Small intestine (tissue), 7 donors: Measurements from ENCODE around the gene WDR82. TPM values are rescaled to one million over a fixed set of nuclear protein-coding genes. Genes with fewer than 3 reads are reported as not detected.

Source experiments
- DNase-seq, 2 donors: peaks; one replicate each; pipeline versions ENCODE4 v3.0.0 to v3.0.0-alpha.2; 2013
- FAIRE-seq: peaks from 2 replicates; lab custom pipeline; 2012; peaks lifted over from hg19 to GRCh38; lab: Jason Lieb, UNC
- H3K27ac ChIP-seq, 3 donors: one replicate each; pipeline ENCODE4 v1.5.1; 2013; ENCODE audit warnings: low read length in 2 of 3, mild to moderate bottlenecking in 2 of 3, control low read depth in 1 of 3, inconsistent platforms in 1 of 3, low read depth in 1 of 3, moderate library complexity in 1 of 3
- H3K27me3 ChIP-seq, 3 donors: one replicate each; pipeline ENCODE4 v1.6.1; 2013; ENCODE audit warnings: low read length in 3 of 3, inconsistent platforms in 1 of 3; ENCODE audit not compliant: control insufficient read depth in 3 of 3, insufficient read depth in 3 of 3
- H3K36me3 ChIP-seq, 3 donors: one replicate each; pipeline ENCODE4 v1.6.1; 2013; ENCODE audit warnings: low read length in 3 of 3, inconsistent platforms in 1 of 3, low read depth in 1 of 3, mild to moderate bottlenecking in 1 of 3, moderate library complexity in 1 of 3; ENCODE audit not compliant: control insufficient read depth in 3 of 3, insufficient read depth in 2 of 3
- H3K4me1 ChIP-seq, 3 donors: one replicate each; pipeline ENCODE4 v1.6.1; 2013; ENCODE audit warnings: low read length in 2 of 3, inconsistent platforms in 1 of 3, low read depth in 1 of 3, mild to moderate bottlenecking in 1 of 3, moderate library complexity in 1 of 3; ENCODE audit not compliant: control insufficient read depth in 3 of 3, insufficient read depth in 2 of 3
- H3K4me3 ChIP-seq, 3 donors: one replicate each; pipeline ENCODE4 v1.5.1; 2013; ENCODE audit warnings: low read length in 3 of 3, control low read depth in 1 of 3, inconsistent platforms in 1 of 3, low read depth in 1 of 3, mild to moderate bottlenecking in 1 of 3, moderate library complexity in 1 of 3
- H3K9me3 ChIP-seq, 2 donors: one replicate each; pipeline ENCODE4 v1.6.1; 2013; ENCODE audit warnings: low read depth in 1 of 2, low read length in 1 of 2; ENCODE audit not compliant: control insufficient read depth in 2 of 2, insufficient read depth in 1 of 2
- WGBS, 3 donors: extraction: QIAGEN DNeasy Blood & Tissue Kit; methylation state at CpG; one replicate each; pipeline ENCODE4 v1.1.7; 2013; 5-methylcytosine and 5-hydroxymethylcytosine counted together
- polyA plus RNA-seq, 4 donors: library from polyadenylated mRNA; stranded (reverse) in 3 of 4; unstranded in 1 of 4; fragments of 200-250 nt in 3 of 4; fragments of 120-200 nt in 1 of 4; gene quantifications; one replicate each; pipeline versions ENCODE4 v1.2.1 to v1.2.3, GENCODE V29; 2013
- donor health status: healthy with polysubstance abuse.
- donor health status: control.
- donor health status: control.
- donor health status: Bipolar disorder and iron deficiency.
- donor health status: healthy.

WDR82 gene
- polyA plus RNA-seq, 4 donors = 25.9 to 64.3 (median 36.1) TPM

DNA sequence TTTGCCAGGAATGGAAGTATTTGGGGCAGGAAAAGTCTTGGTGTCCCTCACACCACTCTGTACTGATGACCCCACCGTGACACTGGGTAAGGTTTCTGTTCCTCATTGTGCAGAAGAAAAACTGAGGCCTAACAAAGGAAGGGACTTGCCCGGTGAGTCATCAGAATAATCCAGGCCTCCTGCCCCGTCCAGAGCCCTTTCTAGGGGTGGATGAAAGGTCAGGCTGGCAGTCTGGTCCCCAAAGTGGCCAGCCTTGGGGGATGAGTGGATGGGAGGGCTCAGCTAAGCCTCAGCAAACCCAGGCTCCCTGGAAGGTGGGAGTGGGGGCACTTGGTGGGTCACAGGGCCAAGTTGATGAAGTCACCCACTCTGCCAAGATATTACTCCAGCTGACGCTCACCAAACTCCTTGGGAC lies 35.3 kb upstream of the WDR82 start:
- Histone ChIP-seq H3K36me3 (peaks cover 0 to 48% (median 0%) of the 10 kb centered on the region in 3 donors), H3K4me1 (peaks cover 0 to 13% (median 3%) of the 10 kb centered on the region in 3 donors), H3K4me3 (no peak overlapping the region), H3K27me3 (no peaks in the 10 kb centered on the region), H3K9me3 (no peaks in the 10 kb centered on the region), H3K27ac (peak overlapping the region in 1 of 3 donors; percentile 76)
- DNase-seq = no peak
- 45 to 56% (median 51%) methylated on average over 4 of the region's 4 CpGs for WGBS, 3 donors
- FAIRE-seq = no peak

DNA sequence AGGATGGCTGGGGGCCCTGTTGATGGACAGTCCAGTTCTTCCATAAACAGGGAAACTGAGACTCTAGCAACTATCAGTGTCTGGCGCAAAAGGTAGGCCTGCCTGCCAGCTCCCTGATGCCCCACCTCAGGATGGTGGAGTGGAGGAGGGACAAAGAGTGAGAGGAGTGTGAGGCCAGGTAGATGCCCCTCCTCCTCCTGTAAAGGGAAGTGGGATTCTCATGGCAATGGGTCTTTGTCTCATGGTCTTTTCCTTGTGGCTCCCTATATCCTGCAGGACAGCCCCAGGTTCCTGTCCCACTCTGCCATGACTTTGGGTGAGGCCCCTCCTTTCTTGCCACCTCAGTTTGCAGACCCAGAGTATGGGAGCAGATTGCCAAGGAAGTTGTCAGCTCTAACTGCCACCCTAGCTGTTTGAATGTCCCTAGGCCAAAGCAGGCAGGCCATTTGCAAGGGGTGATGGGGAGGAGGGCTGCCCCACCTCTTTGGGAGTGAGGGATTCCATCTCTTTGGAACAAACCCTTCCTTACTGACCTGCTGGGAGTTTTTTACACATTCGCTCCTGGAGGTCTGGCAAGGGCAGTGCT lies 34.8 kb upstream of the WDR82 start:
- DNase-seq (no peak), FAIRE-seq (no peak)
- Histone ChIP-seq H3K27me3 (no peaks in the 10 kb centered on the region), H3K4me3 (no peak overlapping the region), H3K36me3 (peaks cover 0 to 53% (median 0%) of the 10 kb centered on the region in 3 donors), H3K9me3 (no peaks in the 10 kb centered on the region), H3K27ac (peak overlapping the region in 1 of 3 donors; percentile 65), H3K4me1 (peaks cover 0 to 18% (median 7%) of the 10 kb centered on the region in 3 donors)
- 86 to 95% (median 87%) methylated on average over 2 of the region's 2 CpGs for WGBS, 3 donors

DNA sequence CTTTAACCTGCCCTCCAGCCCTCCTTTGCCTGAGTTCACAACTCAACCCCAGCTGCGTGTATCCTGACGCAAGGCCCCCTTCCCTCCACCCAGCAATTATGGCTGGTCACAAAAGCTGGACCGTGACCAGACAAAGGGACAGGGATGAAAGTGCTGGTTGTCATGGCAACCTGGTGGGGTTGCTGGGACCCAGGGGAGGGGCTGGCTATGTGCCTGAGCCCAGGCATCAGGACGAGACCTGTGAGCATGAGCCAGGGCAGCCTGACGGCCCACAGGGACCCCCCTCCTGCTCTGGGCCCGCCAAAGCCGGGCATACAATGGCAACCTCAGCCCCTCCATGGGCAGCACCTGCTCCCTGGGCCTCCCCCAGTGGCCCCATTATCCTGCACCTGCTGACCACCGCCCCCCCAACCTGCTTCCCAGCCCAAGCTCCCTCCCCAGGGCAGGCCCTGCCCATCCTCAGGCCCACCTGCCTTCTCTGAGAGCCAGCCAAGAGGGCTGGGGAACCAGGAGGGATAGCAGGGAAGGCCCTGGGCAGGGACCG lies 33.2 kb upstream of the WDR82 start:
- H3K4me3 ChIP-seq = no peak overlapping the region

DNA sequence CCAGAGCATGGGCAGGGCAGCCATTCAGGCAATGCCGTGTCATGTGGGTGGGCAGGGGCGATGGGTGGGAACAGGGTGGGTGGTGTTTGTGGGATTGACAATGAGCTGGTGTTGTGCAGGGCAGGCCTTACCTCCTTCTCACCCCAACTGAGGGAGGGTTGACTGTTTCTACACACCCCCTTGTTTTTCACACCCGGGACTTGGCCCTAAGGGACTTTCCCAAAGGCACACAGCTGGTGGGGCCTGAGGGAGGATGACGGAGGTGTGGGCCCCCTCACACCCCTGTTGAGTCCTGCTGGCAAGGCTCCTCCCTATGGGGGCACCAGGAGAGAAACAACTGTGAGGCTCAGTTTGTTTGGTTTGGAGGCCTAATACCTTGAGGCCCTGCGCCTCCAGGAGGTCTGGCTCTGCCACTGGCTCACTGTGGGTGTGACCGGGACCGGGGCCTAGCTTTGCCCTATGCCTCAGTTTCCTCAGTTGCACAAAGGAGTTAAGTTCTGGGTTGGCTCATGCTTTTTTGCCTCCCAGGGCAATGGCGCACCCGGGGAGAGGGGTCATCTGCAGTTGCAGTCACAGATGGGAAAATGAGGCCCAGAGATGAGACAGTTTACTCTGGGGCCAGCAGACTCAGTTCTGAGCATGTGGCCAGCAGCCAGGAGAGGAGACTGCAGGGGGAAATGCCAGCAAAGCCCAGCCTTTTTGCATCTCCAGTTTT lies 32.6 kb upstream of the WDR82 start:
- no peak for DNase-seq
- WGBS, 3 donors = 76 to 87% (median 77%) methylated on average over 9 of the region's 9 CpGs
- FAIRE-seq = no peak
- H3K4me3 ChIP-seq = no peak overlapping the region
- H3K4me1 ChIP-seq = peaks cover 0 to 36% (median 19%) of the 10 kb centered on the region in 3 donors
- H3K27me3 ChIP-seq = no peaks in the 10 kb centered on the region
- H3K36me3 ChIP-seq = peaks cover 0 to 57% (median 0%) of the 10 kb centered on the region in 3 donors
- no peaks in the 10 kb centered on the region for H3K9me3 ChIP-seq
- peak overlapping the region in 1 of 3 donors; percentile 37 for H3K27ac ChIP-seq

More for the DNA sequence above, 33.2 kb upstream of the WDR82 start:
- no peak overlapping the region for H3K27ac ChIP-seq
- H3K9me3 ChIP-seq = no peaks in the 10 kb centered on the region
- WGBS, 3 donors = 88 to 96% (median 91%) methylated on average over 9 of the region's 9 CpGs
- no peak for DNase-seq
- peaks cover 0 to 30% (median 16%) of the 10 kb centered on the region in 3 donors for H3K4me1 ChIP-seq
- H3K36me3 ChIP-seq = peaks cover 0 to 59% (median 0%) of the 10 kb centered on the region in 3 donors
- no peaks in the 10 kb centered on the region for H3K27me3 ChIP-seq
- no peak for FAIRE-seq

DNA sequence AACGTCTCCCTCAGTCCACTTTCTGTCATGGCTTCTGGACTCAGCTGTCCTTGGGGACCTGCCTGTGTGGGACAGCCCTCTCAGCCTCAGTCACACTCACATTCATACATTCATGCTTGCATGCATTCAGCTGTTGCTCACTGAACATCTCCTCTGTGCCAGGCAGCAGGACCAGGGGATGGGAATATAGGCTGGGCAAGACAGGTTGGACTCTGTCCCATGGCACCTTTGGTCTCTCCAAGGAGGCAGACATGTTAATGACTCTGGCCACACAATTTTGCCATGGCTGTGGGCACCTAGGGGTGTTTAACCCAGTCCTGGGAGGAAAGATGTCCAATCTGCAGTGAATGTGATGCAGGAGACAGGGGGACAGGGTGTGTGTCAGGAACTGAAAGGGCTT lies 29.9 kb upstream of the WDR82 start:
- WGBS, 3 donors = 27 to 47% (median 45%) methylated on average over 1 of the region's 1 CpG
- FAIRE-seq = no peak
- DNase-seq = peak; percentile 34 to 84
- H3K4me1 ChIP-seq = peaks cover 0 to 54% (median 29%) of the 10 kb centered on the region in 3 donors
- H3K4me3 ChIP-seq = no peak overlapping the region
- H3K9me3 ChIP-seq = no peaks in the 10 kb centered on the region
- H3K36me3 ChIP-seq = peaks cover 0 to 65% (median 0%) of the 10 kb centered on the region in 3 donors
- H3K27me3 ChIP-seq = no peaks in the 10 kb centered on the region
- peak overlapping the region; percentile 13 to 79 (median 78) for H3K27ac ChIP-seq

DNA sequence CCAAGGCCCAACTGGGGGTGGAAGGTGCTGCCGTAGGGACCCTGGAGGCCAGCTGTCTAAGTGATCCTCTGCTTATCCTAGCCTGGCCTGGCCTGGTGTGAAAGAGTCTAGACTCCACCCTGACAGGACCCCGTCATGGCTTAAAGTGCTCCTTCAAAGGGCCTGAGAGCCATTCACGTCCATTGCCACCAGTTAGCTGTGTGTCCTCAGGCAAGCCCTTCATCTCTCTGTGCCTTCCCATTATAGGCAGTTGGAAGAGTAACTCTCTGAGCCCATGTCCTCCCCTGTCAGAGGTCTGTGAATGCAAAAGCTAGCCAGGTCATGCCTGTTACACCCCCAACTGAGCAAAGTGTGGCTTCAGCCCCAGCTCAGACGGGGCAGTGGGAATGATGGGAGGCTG lies 28.5 kb upstream of the WDR82 start:
- DNase-seq (no peak), FAIRE-seq (no peak)
- peak overlapping the region in 2 of 3 donors; percentile 75 to 78 for H3K27ac ChIP-seq
- H3K36me3 ChIP-seq = peaks cover 0 to 64% (median 0%) of the 10 kb centered on the region in 3 donors
- WGBS, 3 donors = 90 to 95% (median 94%) methylated on average over 4 of the region's 4 CpGs
- H3K4me1 ChIP-seq = peaks cover 0 to 56% (median 29%) of the 10 kb centered on the region in 3 donors
- H3K27me3 ChIP-seq = no peaks in the 10 kb centered on the region
- no peak overlapping the region for H3K4me3 ChIP-seq
- no peaks in the 10 kb centered on the region for H3K9me3 ChIP-seq

DNA sequence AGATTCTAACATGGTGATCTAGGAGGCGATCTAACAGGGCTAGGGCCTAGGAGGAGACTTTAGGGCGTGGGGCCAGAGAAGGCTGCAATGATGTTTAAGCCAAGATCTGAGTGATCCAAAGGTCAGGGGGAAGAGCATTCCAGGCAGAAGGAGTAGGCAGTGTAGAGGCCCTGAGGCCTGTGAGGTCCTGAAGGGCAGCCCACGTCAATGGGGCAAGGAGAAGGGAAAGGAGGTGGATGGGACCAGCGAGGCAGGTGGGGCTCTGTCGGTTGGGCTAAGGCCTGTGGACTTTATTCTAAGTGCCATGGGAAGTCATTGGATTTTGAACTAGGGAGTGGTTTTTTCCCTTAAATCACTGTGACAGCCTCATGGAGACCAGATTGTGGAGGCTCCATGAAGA lies 27.5 kb upstream of the WDR82 start:
- 33 to 64% (median 64%) methylated on average over 5 of the region's 5 CpGs for WGBS, 3 donors
- Histone ChIP-seq H3K4me1 (peaks cover 0 to 57% (median 29%) of the 10 kb centered on the region in 3 donors), H3K9me3 (no peaks in the 10 kb centered on the region), H3K27me3 (no peaks in the 10 kb centered on the region), H3K4me3 (no peak overlapping the region), H3K27ac (peak overlapping the region; percentile 24 to 78 (median 75)), H3K36me3 (peaks cover 0 to 53% (median 0%) of the 10 kb centered on the region in 3 donors)
- DNase-seq (peak; percentile 84 to 91), FAIRE-seq (no peak)

DNA sequence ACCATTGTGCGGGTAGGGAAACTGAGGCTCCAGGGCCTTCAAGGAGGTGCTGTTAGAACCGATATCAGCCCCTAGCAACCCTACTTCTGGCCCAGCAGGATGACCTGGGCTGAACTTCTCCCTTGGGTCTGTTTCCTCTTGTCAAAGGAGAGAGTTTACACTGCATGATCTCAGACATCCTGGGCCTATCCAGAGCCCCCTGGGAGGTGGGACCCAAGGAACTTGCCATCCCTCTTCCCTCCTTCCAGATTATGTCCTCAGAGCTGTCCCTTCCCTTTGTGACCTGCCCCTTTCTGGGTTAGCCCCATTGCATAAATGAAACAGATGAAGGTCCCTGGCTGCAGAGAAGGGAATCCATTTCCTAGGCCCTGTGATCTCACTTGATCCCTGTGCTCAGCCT lies 25.4 kb upstream of the WDR82 start:
- Histone ChIP-seq H3K4me3 (no peak overlapping the region), H3K36me3 (peaks cover 0 to 34% (median 0%) of the 10 kb centered on the region in 3 donors), H3K27ac (no peak overlapping the region), H3K27me3 (no peaks in the 10 kb centered on the region), H3K9me3 (no peaks in the 10 kb centered on the region), H3K4me1 (peaks cover 0 to 72% (median 28%) of the 10 kb centered on the region in 3 donors)
- DNase-seq (no peak), FAIRE-seq (no peak)
- WGBS, 3 donors = 92 to 97% (median 94%) methylated on average over 2 of the region's 2 CpGs
